ENCODE results near the gene CNTN2. TPM values are rescaled to one million over a fixed set of nuclear protein-coding genes. Genes with fewer than 3 reads are reported as not detected.

CNTN2 gene
- total and polyA plus RNA-seq, 2 of the 8 experiments (the other 6 are each of a cell fraction or from before 2014, with no cell fraction given): 1.2 to 3.9 TPM

GRCh38 chr1:205002705-205003104 lies 40.3 kb upstream of the CNTN2 start:
- H2BK20ac ChIP-seq (ENCODE audit: low read length): no peak overlapping the region
- H3K4me2 ChIP-seq (ENCODE audit: insufficient read depth in 1 of 2, low read depth in 2 of 2, low read length in 2 of 2): no peak overlapping the region; a peak in 1 of 4 replicates
- no peak overlapping the region for H3K27ac ChIP-seq (ENCODE audit: low read depth, low read length)
- no peaks in the 10 kb centered on the region for H3K36me3 ChIP-seq (ENCODE audit: control insufficient read depth in 2 of 4, insufficient read depth in 4 of 4, low read length in 3 of 4)
- H2BK5ac ChIP-seq (ENCODE audit: low read depth, low read length): no peak overlapping the region; the same call in 1 of the 2 replicates
- FAIRE-seq (no peak), DNase-seq (ENCODE audit: low read depth in 1 of 2, low spot score in 2 of 2) (no peak)
- no peak overlapping the region for H3K23ac ChIP-seq (ENCODE audit: insufficient read length)
- H3K14ac ChIP-seq (ENCODE audit: insufficient read length): no peak overlapping the region
- no peak overlapping the region; the same call in 1 of the 2 replicates for H4K8ac ChIP-seq (ENCODE audit: extremely low read depth, insufficient read depth, low read length)
- no peak overlapping the region for H2AK5ac ChIP-seq (ENCODE audit: low read depth, low read length)
- no peak overlapping the region for H3K4ac ChIP-seq (replicated peaks; ENCODE audit: insufficient read length, low read depth, low read length)
- no peaks in the 10 kb centered on the region for H3K79me1 ChIP-seq (ENCODE audit: low read depth, low read length)
- no peak overlapping the region for H3K56ac ChIP-seq (replicated peaks; ENCODE audit: insufficient read length, low read depth, low read length)
- H2AFZ ChIP-seq (ENCODE audit: low read length): no peak overlapping the region
- no peaks in the 10 kb centered on the region for H3K9me3 ChIP-seq (ENCODE audit: insufficient read depth in 2 of 2, low read depth in 1 of 2, low read length in 1 of 2)
- H2BK15ac ChIP-seq (ENCODE audit: low read length): no peak overlapping the region
- no peak overlapping the region for H3K4me3 ChIP-seq (ENCODE audit: extremely low read depth in 1 of 4, insufficient read depth in 2 of 4, low read depth in 3 of 4, low read length in 4 of 4)
- CTCF ChIA-PET (ENCODE audit: partially characterized antibody): interaction anchor here (1.6 to 33.8 kb wide), 7 partner anchors 9 to 254 kb away, joined by 4 to 1336 read pairs (median 16); partner anchors contain the start of gene TMEM81
- TF ChIP-seq TEAD4 (IDR thresholded peaks at IDR 0.05; ENCODE audit: low read depth, low read length) (no peak), RAD21 (IDR thresholded peaks at IDR 0.05 in 1 of 2, conservative IDR thresholded peaks at IDR 0.05 in 1 of 2; ENCODE audit: low read depth in 2 of 2, low read length in 2 of 2) (no peak), GTF2F1 (IDR thresholded peaks at IDR 0.05; ENCODE audit: borderline replicate concordance, low read depth, low read length) (no peak), CREB1 (IDR thresholded peaks at IDR 0.05) (no peak), FOSL1 (IDR thresholded peaks at IDR 0.05; ENCODE audit: insufficient read depth, low read depth, low read length) (no peak), JUND (IDR thresholded peaks at IDR 0.05; ENCODE audit: low read length) (no peak), TAF1 (IDR thresholded peaks at IDR 0.05; ENCODE audit: low read depth, low read length) (no peak), BCL11A (IDR thresholded peaks at IDR 0.05; ENCODE audit: low read depth in 2 of 2, low read length in 2 of 2) (no peak), RFX5 (IDR thresholded peaks at IDR 0.05; ENCODE audit: borderline replicate concordance, low read depth, low read length) (no peak), CHD1 (IDR thresholded peaks at IDR 0.05; ENCODE audit: low read depth, low read length) (no peak), SRF (IDR thresholded peaks at IDR 0.05; ENCODE audit: low read depth, low read length) (no peak)
- TF ChIP-seq, protein P1, sequence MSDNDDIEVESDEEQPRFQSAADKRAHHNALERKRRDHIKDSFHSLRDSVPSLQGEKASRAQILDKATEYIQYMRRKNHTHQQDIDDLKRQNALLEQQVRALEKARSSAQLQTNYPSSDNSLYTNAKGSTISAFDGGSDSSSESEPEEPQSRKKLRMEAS (IDR thresholded peaks at IDR 0.05): no peak
- TF ChIP-seq, protein P2, sequence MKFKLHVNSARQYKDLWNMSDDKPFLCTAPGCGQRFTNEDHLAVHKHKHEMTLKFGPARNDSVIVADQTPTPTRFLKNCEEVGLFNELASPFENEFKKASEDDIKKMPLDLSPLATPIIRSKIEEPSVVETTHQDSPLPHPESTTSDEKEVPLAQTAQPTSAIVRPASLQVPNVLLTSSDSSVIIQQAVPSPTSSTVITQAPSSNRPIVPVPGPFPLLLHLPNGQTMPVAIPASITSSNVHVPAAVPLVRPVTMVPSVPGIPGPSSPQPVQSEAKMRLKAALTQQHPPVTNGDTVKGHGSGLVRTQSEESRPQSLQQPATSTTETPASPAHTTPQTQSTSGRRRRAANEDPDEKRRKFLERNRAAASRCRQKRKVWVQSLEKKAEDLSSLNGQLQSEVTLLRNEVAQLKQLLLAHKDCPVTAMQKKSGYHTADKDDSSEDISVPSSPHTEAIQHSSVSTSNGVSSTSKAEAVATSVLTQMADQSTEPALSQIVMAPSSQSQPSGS (IDR thresholded peaks at IDR 0.05; ENCODE audit: low read length): no peak
- H3K23me2 ChIP-seq (ENCODE audit: low read depth, low read length): no peaks in the 10 kb centered on the region
- H3K27me3 ChIP-seq (replicated peaks in 1 of 4; ENCODE audit: control insufficient read depth in 3 of 4, extremely low read depth in 1 of 4, insufficient read depth in 3 of 4, low read length in 3 of 4): no peaks in the 10 kb centered on the region; a peak in 1 of 7 replicates
- POLR2A ChIA-PET (ENCODE audit: partially characterized antibody): interaction anchor here (1.0 to 3.7 kb wide), 3 partner anchors 12 to 59 kb away, joined by 3 to 16 read pairs (median 6); no protein-coding TSS in a partner anchor
- no peak overlapping the region for H4K91ac ChIP-seq (replicated peaks; ENCODE audit: insufficient read length, low read length)
- peaks cover 0 to 16% (median 6%) of the 10 kb centered on the region in 4 experiments; a peak in 4 of 7 replicates for H3K4me1 ChIP-seq (replicated peaks in 1 of 4; ENCODE audit: control insufficient read depth in 3 of 4, insufficient read depth in 4 of 4, low read length in 3 of 4)
- no peak overlapping the region for H4K5ac ChIP-seq (ENCODE audit: insufficient read length, low read depth, low read length)
- no peak overlapping the region for H3K18ac ChIP-seq (ENCODE audit: extremely low read depth, low read length)
- H4K20me1 ChIP-seq (replicated peaks in 1 of 2; ENCODE audit: control insufficient read depth in 1 of 2, insufficient read depth in 2 of 2, low read length in 2 of 2): no peaks in the 10 kb centered on the region
- H2BK12ac ChIP-seq (ENCODE audit: low read depth, low read length): no peak overlapping the region
- H3K9ac ChIP-seq (replicated peaks in 1 of 4; ENCODE audit: extremely low read depth in 1 of 4, low read depth in 3 of 4, low read length in 3 of 4): no peak overlapping the region
- whole genome bisulfite sequencing, 2 experiments (ENCODE audit: extremely low coverage in 1 of 2, insufficient coverage in 1 of 2, insufficient read length in 1 of 2, insufficient replicate concordance in 2 of 2, low coverage in 1 of 2, low lambda C conversion rate in 2 of 2, missing lambda C conversion rate in 1 of 2): 76% methylated on average over 7 of the region's 7 CpGs; no CpG with 5 or more reads in 1 of the 2 experiments
- H3K79me2 ChIP-seq (ENCODE audit: control insufficient read depth in 1 of 2, insufficient read depth in 2 of 2, low read length in 2 of 2): no peaks in the 10 kb centered on the region
- H2BK120ac ChIP-seq (replicated peaks; ENCODE audit: low read depth, low read length): no peak overlapping the region

Measured in H1 (cell line).